GF-D8 (cell line): ENCODE results near the gene ESRRB.

Source experiments
- DNase-seq: peaks from one replicate; lab custom pipeline; 2025; lab: John Stamatoyannopoulos, UW

Gene ESRRB

DNA sequence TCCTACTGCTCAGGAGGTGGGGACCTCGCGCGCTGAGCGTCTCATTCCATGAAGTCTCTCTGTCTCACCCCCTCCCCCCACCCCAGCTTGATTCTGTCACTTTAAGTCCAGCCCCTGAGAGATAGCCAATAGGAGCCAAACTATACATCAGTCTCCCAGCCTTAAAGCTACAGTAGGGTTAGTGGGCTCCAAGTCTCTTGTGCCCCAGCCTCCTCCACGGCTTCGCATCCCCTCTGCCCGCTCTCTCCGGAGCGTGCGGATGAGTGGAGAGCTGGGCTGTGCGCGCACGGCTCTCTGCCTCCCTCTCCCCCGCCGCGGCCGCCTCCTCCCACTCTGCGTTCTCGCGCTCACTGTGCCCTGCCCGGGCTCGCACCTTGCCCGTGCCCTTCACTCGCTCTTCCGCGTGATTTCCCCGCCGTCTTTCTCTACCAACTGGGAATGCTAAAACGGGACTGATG is at the start of gene ESRRB:
TSS of gene ESRRB (plus strand) at position 191 of the 458 bp plus-strand sequence. CDS start at position 456, 265 bp downstream.
- no peak for DNase-seq

DNA sequence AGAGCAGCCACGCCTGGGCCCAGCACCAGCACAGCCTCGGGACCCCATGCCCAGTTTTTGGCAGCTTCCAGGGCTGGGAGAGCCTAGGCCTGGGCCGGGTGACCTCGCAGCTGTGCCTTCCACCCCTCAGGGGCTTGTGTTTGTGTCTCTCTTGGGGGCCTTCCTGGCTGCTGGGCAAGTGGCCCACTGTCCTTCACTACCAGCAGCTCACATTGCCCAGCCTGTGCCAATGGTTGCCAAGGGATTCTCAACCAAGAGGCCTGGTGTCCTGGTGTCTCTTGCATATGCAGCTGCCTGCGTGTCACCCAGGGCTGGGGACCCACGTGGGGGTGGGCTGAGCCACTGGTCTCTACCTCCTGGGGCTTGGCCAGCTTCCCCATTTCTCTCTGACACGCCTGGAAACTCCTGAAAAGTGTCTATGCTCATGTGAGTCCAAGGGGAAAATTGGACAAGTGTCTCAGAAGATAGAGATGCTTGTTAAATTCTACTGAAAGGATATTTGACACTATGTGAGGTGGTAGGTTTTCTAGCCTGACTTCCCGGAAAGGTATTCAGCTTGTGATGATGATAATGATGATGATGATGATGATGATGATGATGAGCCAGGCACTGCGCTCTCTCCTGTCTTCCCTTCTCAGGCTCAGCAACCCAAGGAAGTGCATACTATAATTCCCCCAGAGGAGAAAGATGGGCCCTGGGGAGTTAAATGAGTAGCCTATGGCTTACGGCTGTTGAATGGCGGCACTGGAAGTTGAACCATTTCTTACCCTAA is 48.8 kb upstream of the ESRRB start:
- no peak for DNase-seq

DNA sequence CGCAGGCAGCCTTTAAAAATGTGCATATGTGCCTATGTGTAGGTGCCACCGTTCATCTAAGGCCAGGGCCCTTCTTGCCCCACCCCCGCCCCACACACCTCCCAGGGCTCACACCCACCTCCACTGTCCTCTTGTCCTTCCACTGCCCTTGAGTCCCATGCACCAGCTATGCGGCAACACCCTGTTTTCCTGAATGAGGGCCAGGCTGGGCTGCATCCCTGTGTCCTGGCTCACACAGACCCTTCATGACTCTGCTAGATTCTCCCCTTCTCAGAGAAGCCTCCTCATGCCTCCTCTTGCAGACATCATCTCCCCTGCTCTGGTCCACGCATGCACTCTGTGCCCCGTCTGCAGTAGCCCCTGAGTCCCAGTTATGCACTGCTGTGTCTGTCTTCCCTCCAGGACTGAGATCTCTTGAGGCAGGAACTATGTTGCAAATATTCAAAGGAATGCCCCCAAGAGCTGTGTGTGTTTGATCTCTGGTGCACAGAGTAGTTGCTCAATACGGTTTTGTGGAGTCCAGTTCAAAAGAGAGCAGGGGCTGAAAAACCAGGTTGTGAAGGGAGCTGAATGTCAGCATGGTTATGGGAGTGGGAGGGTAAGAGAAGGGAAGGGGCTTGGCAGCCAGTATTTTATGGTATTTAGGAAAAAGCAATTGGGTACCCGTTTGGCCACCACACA is 47.3 kb upstream of the ESRRB start:
- DNase-seq = no peak

DNA sequence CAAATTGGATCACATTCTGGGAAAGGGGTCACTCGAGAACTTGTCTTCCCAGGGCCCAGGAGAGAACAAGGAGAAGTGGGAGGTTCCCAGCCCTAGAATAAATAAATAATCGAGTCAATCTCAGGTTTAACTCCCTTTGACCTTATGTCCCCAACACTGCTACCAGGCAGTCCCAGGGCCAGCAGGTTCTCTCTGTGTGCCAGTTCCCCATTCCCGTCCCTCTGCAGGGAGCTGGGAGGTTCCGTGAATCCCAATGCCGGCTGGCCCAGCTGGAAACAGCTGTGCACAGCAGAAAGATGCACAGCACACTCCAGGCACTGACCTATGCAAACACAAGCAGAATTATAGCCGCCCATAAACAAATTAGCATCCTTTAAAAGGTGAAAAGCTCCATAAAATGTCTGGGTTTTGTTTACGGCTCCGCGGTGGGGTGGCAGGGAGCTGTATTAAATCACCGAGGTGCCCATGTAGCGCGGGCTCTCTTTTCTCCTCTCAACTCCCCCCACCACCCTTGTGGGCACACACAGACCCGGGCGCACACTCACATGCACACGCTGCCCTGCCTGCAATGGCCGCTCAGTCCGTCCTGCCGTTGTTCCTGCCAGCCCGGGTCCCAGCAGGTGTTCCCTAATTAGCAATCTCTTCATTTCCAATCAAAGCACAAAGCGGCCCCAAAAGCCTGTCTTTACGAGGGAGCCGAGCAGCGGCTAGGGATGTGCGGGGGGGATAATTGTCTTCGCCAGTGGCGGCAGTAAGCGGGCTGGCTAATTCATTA is 46.6 kb upstream of the ESRRB start:
- no peak for DNase-seq

DNA sequence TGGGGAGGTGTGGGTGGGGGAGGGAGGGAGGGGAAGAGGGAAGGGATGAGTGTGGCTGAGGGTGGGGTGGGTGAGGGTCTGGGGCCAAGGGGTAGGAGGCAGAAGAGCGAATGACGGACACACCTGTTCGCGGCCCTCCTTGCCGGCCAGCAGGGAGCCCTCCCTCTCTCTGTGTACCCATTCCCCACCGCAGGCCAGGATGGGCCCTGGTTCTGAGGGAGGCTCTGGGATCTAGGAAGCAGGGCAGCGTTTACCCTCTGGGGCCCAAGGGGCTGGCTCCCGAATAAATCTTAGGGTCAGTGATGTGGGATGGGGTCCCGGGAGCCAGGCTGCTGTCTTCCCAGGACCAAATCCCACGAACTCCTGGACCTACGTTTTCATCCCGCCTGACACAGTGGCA is 46.0 kb upstream of the ESRRB start:
- no peak for DNase-seq

DNA sequence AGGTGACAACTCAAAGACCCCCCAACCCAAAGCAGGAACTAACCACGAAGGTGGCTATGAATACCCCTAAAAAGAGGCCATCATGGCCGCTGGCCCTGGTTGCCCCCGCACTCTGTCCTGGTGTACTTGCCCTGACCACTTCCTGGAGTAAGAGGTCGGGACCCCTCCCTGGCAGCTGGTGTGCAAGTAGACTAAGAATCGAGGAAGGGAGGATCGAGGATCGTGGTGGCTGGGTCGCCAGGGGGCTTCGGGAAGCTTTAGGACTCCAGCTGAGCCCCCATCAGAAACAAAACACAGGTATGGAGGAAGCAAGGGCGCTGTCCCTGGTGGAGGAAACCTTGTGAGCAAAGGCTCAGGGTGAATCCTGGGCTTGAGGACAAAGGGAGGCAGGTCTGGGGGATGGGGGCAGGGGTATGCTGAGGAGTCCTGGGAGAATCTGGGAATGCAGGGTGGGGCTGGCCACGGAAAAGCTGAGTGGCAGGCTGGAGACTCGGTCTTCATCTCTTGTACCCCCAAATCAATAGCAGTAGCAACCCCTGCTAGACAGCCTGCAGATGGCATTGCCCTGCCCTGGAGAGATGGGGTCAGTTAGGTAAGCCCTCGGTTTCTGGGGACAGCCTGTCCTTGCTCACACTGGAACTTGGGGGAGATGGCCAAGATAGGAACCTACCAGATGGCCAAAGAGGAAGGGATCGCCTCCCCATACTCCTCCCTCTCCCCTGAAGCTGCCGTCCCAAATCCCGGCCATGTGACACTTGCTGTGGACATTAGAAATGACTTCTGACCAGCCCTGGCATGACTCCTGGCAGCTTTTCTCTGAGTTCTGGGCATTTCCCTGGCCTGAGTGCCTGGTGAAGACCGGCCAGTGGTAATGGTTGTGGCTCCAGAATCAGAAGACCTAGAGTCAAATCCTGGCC is 45.3 kb upstream of the ESRRB start:
- DNase-seq = no peak

DNA sequence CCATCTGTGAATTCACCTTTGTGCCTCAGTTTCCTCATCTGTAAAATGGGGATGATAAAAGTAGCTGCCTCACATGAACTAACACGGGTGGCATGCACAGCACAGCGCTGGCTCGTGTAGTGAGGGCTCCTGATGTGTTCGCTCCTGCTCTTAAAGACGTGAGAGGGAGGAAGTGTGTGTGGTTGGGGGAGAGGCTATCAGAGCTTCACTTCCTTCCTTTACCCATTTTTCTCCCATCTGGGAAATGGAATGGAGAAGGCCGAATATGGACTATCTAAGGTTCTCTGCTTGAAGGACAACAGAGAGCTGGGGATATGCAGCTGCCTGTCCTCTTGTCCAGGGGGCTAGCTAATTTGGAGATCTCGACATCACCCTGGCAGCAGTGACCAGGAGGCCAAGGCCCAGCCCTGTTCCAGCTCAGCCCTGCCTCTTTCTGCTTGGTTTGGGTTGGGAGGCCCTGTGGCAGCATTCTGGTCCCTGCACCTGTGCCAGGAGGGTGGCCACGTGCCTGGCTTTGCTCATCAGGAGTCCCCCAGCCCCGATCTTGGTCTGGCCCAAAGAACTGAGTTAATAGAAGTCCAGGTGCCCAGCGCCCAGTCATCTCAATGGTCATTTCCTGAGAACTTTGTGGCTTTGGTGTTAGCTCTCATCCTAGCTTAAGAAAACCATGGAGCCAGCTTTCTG is 44.5 kb upstream of the ESRRB start:
- DNase-seq = no peak

DNA sequence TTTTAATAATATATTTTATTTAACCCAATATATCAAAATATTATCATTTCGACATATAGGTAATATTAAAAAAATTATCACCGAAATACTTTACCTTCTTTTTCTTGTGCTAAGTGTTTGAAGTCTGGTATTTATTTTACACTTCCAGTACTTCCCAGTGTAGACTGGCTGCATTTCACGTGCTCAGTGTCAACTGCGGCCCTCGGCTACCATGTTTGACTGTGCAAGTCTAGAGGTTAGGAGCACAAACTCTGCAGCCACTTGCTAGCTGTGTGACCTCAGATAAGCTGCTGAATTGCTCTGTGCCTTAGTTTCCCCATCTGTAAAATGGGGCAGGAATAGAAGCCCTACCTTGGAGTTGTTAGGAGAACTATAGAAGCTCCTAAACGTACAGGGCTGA is 42.3 kb upstream of the ESRRB start:
- no peak for DNase-seq

DNA sequence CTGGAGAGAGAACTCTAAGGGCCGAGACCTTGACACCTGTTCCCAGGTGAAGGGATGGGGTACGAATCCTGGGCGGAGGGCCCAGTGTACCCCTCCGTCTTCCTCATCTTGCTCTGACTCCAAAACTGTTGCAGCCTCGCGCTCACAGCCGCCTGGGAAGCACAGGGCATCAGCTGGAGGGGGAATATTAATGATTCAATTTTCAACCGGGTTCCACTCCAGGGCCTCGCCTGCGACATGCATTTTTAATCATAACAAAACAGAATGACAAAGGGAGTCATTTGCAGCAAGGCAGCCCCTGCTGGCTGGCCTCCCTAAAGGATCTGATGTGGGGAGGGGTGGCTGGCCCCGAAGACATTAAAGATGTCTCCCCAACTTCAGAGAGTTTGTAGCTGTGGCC is 41.6 kb upstream of the ESRRB start:
- DNase-seq = no peak

DNA sequence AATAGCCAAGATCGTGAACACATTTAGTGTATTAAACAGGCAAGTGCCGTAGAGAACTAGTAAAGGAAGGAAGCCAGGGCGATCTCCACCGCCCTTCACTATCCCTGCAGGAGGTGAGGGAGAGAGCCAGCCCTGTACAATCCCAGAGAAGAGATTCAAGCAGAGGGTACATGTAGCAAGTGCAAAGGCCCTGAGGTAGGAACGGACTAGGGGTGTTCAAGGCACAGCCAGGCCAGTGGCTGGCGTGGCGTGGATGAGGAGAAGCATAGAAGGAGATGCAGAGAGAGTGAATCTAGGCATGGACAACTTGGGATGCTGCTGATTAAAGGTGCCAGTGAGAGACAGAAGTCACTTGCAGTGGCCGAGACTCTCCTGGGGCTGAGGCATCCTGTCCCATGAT is 39.1 kb upstream of the ESRRB start:
- no peak for DNase-seq

DNA sequence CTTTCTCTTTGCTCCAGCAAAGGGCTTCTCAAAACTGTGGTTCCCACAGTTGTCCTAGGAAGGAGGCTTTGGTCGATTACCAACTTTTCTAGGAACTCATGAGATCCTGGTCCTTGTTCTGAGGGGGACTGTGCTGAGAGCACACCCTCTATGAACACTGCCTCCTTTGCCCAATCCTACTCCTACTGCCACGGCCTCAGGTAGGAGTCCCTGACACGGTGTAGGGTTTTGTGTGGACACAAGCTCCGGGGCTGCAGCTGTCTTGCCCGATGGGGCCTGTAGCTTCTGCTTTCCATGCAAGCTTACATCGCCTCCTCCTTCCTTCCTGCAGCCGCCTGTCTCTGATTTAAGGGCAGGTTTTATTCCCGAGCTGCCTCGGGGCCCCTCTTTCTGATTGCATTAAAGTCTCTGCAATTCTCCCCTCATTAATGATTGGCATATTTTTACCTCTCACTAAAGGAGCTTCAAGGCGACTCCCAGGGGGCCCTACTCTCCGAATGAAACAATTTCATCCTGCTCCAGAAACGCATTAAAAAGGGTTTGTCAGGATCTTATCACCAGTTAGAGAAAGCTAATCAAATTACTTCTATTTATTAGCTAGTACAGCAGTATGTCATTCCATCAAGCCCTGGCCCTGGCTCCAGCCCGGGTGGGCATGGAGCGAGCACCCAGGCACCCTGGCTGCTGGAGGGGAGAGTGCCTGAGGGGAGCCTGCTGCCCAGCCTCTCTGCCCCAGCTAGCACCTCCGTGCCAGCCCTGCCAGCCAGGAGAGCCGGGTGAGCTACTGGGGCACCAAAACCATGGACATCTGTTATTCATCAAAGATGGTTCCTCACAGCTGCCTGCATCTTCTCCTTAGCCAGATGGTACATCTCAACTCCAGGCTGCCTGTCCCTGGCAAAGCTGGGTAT is 38.0 kb upstream of the ESRRB start:
- DNase-seq = no peak

DNA sequence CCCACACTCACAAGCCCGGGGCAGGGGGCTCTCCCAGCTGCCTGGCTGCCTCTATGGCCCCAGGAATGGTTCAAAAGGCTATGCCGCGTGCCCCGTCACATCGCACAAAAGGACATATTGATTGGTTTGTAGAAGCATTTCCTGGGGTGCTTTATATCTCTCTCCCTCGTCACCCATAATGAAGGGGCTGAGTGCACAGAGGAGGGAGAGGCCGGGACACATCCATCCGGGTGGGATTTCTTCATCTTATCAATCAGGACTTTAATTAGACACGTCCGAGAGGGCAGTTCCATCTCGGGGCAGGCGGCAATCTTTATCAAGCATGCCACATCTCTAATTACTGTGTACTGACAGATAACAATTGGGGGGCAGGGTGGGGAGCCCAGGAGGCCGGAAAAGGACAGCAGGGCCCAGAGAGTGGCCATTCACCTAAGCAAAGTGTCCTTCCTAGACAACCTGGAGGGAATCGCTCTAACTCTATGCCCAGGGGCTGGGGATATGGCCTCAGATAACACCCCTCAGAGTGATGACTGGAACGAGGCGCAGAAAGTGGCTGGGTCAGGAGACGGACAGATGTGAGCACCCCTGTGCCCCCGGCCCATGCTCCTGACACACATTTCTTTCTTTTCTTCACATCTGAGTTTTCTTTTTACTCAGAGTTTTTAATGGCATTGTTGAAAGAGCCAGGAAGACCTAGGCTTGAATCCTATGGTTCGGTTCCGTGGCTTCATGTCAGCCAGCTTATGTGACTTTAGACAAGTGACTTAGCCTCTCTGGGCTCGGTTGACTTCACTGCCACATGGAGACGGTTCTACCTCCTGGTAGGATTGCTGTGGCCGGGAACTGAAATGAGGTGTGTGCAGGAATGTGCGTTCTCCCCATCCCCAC is 36.0 kb upstream of the ESRRB start:
- no peak for DNase-seq

DNA sequence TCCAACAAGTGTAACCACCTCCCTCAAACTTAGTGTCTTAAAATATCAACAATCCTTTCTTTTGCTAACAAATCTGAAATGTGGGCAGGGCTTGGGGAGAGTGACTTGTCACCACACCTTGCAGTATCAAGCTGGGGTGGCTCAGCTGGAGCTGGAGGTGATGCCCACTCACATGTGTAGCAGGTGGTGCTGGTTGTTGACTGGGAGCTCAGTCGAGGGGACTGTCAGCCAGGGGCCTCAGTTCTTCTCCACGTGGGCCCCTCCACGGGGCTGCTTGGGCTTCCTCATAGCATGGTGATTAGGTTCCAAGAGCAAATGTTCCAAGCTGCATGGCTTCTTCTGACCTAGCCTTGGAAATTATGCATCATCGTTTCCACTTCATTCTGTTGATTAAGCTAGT is 32.6 kb upstream of the ESRRB start:
- no peak for DNase-seq

DNA sequence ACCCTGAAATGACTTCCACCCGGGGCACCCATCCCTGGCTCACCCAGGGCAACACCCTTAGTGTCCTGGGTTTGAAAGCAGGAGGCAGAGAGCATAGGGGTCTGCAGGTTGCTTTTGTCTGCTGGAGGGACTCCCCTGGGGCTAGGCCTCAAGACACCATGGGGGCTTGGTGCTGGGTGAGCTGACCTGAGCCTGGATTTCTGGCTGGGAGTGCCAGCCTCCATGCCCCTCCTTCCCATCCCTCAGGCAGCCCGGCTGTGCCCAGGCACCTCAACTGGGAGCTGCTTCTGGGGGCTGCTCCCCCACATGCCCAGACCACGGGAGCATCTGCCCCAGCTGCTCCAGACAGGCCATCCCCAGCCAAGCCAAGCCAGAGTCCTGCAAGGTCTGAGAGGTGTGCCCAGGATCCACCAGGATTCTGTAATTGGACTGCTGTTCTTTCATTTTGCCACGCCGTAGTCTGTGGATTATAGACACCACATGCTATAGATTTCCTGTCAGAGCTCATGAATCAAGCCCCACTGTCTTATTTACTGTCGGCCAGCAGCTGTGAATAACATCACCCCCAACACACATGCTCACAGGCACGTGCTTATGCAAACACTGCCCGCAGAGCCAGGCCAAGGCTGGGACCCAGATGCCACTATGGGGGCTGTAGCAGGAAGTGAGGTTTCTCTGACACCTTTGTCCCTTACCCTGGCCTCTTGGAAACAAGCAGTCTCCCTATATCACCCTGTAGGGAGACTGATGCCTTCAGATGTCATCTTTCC is 29.4 kb upstream of the ESRRB start:
- no peak for DNase-seq

DNA sequence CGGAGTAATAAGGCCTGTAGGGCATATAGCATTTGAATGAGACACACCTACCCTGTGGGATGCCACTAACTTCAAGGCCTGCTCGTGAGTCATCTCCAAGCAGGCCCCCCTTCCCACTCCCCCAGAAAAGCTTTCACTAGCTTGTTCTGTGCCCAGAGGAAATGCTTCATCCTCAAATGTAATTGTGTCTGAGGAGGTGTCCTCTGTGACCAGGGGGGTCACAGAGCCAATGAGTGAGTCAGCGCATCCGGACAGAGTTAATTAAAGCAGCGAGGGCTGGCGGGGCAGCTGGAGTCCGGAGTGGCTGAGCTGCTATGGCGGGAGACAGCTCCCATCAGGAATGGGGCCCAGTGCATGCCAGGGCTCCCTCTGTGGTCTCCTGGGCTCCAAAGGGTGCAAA is 27.0 kb upstream of the ESRRB start:
- no peak for DNase-seq

DNA sequence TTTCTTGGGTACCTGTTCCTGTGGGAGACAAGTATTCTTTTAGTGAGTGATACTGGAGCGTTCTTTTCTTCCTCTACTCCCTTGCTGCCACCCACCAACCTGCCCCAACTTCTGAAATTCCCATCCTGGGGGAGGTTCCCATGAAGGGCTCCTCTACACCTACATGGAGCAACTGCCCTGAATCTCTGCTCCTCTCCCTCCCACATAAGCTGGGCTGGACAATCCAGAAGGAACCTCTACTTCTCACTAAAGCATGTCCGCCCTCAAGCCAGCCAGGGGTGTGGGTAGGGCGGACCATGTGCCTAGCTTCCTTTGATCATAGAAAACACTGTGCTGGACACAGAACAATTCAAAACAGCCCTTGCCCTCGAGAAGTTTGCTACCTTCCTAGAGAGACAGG is 25.9 kb upstream of the ESRRB start:
- DNase-seq = no peak

DNA sequence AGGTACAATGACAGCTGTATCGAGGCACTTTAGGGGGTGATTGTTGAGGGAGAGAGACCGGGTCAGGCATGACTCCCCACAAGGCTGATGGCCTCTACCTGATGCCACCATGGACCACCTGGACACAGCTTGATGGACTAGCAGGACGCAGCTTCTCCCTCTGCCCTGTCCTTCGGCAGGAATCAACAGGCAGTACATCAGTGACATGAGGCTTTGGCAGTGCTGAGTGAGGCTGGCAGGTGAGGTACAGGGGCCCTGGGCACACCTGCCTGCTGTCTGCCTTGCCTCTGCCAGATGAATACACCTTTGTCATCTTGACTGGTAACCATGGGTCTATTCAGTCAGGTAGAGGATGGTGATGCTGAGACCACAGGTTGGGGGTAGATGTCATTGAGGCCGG is 25.3 kb upstream of the ESRRB start:
- no peak for DNase-seq

DNA sequence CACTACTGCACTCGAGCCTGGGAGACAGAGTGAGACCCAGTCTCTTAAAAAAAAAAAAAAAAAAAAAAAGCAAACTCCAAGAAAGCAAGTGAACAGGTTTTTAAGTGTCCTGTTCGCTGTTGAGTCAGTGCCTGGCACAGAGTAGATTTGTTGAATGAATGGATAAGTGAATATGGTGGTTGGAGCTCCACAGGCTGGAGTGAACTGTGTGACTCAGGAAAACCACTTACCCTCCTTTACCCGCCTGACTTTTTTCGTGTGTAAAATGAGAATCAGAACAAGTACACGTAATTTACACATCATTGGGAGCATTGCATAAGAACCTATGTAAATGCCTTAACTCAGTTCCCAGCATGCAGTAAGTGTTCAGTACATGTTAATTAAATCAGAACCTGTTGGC is 24.0 kb upstream of the ESRRB start:
- no peak for DNase-seq
